GM23338 (cell line): ENCODE data around the gene TEDC1.

Experiments
- CREB1 ChIP-seq: fragments of 250-450 bp; sonication (Bioruptor Pico); IDR thresholded peaks from 2 replicates; pipeline ENCODE4 v1.5.0; 2020; ENCODE audit warnings: low read depth, mild to moderate bottlenecking, moderate library complexity
- ETS1 ChIP-seq: IDR thresholded peaks from 2 replicates; pipeline ENCODE4 v1.6.1; 2016; ENCODE audit warnings: antibody characterized with exemption
- EZH2 ChIP-seq: fragments of 200-600 bp; sonication (generic); IDR thresholded peaks from one replicate; pipeline ENCODE4 v1.8.0; 2017; ENCODE audit warnings: antibody characterized with exemption, mild to moderate bottlenecking, low read depth; ENCODE audit not compliant: unreplicated experiment
- EZH2phosphoT487 ChIP-seq: fragments of 200-600 bp; sonication (generic); IDR thresholded peaks from one replicate; pipeline ENCODE4 v1.8.1; 2018; ENCODE audit warnings: antibody characterized with exemption; ENCODE audit not compliant: unreplicated experiment
- JUNB ChIP-seq: IDR thresholded peaks from one replicate; pipeline ENCODE4 v1.6.1; 2016; ENCODE audit warnings: antibody characterized with exemption; ENCODE audit not compliant: unreplicated experiment
- POLR2AphosphoS5 ChIP-seq: IDR thresholded peaks from 2 replicates; pipeline ENCODE4 v1.6.1; 2016; ENCODE audit warnings: antibody characterized with exemption, low read depth
- REST ChIP-seq: IDR thresholded peaks from one replicate; pipeline ENCODE4 v1.6.1; 2018; ENCODE audit warnings: antibody characterized with exemption; ENCODE audit not compliant: unreplicated experiment
- STAT1 ChIP-seq: IDR thresholded peaks from one replicate; pipeline ENCODE4 v1.6.1; 2016; ENCODE audit warnings: antibody characterized with exemption; ENCODE audit not compliant: unreplicated experiment
- ZNF114 ChIP-seq: fragments of 250-450 bp; sonication (Bioruptor Pico); IDR thresholded peaks from 2 replicates; pipeline ENCODE4 v1.5.0; 2020; ENCODE audit warnings: mild to moderate bottlenecking, moderate library complexity
- ZNF331 ChIP-seq: fragments of 250-450 bp; sonication (Bioruptor Pico); IDR thresholded peaks from 2 replicates; pipeline ENCODE4 v1.5.0; 2020; ENCODE audit warnings: low read depth, mild to moderate bottlenecking, moderate library complexity
- TF ChIP-seq, protein P1 (sequence below), 2 experiments: fragments of 200-600 bp in 1 of 2; sonication (generic) in 1 of 2; conservative IDR thresholded peaks; 2 replicates each; pipeline versions ENCODE4 v1.5.1 to v1.6.1; 2016 to 2017; ENCODE audit warnings: antibody characterized with exemption in 2 of 2, low read depth in 2 of 2, mild to moderate bottlenecking in 2 of 2, moderate library complexity in 1 of 2

DNA sequence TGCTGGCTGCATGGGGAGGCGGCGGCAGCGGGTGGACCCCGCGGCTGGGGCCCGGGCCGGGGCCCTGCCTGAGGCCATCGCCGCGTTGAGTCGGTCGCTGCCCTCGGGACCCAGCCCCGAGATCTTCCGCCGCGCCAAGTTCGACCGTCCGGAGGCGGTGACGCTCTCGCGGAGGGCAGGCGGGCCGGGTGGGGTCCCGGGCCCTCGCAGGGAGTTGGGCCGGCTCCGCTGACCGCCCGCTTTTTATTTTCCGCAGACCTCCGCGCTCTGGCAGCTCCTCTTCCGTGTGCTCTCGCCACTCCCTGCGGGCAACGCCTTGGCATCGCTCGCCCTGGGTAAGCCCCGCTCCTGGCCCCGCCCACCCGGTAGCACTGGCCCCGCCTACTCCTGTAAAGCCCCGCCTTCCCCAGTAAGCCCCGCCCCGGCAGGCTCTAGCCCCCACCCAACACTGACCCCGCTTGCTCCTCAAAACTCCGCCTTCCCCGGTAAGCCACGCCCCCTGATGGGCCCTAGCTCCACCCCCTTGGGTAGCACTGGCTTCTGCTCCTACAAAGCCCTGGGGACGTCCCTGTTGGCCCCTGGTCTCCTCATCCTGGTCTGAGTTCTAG is 424 bp downstream of the TEDC1 start:
- TF ChIP-seq, protein P1, sequence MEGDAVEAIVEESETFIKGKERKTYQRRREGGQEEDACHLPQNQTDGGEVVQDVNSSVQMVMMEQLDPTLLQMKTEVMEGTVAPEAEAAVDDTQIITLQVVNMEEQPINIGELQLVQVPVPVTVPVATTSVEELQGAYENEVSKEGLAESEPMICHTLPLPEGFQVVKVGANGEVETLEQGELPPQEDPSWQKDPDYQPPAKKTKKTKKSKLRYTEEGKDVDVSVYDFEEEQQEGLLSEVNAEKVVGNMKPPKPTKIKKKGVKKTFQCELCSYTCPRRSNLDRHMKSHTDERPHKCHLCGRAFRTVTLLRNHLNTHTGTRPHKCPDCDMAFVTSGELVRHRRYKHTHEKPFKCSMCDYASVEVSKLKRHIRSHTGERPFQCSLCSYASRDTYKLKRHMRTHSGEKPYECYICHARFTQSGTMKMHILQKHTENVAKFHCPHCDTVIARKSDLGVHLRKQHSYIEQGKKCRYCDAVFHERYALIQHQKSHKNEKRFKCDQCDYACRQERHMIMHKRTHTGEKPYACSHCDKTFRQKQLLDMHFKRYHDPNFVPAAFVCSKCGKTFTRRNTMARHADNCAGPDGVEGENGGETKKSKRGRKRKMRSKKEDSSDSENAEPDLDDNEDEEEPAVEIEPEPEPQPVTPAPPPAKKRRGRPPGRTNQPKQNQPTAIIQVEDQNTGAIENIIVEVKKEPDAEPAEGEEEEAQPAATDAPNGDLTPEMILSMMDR (conservative IDR thresholded peaks at IDR 0.05; ENCODE audit: low read depth in 2 of 2): no peak
- TF ChIP-seq POLR2AphosphoS5: no peak
- no peak for TF ChIP-seq JUNB
- no peak for TF ChIP-seq EZH2phosphoT487
- TF ChIP-seq ZNF331 (CRISPR knock-in tag): no peak
- TF ChIP-seq EZH2: no peak
- no peak for TF ChIP-seq STAT1
- TF ChIP-seq REST: no peak
- TF ChIP-seq ZNF114 (CRISPR knock-in tag): no peak
- TF ChIP-seq CREB1 (CRISPR knock-in tag): no peak
- no peak for TF ChIP-seq ETS1
